ENCODE measurements around the gene ASB6.

DNA sequence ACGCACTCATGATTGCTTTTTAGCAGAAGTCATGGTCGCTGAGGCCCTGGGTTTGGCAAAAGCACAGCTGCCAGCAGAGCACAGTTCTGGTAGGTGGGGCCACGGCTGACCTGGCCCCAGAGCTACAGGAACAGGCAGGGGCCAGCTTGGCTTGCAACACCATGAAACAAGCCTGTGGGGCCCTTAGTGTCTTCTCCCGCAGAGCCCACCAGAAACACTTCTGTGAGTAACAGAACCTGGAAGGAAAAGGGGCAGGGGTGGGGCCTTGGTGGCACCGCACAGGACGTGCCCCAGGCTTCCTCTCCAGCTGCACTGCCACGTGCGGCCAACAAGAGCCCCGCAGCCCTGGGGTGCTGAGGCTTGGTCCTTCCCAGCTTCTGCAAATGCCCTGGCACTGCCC, 4.8 kb downstream of the ASB6 start:
- TF ChIP-seq, protein P1, sequence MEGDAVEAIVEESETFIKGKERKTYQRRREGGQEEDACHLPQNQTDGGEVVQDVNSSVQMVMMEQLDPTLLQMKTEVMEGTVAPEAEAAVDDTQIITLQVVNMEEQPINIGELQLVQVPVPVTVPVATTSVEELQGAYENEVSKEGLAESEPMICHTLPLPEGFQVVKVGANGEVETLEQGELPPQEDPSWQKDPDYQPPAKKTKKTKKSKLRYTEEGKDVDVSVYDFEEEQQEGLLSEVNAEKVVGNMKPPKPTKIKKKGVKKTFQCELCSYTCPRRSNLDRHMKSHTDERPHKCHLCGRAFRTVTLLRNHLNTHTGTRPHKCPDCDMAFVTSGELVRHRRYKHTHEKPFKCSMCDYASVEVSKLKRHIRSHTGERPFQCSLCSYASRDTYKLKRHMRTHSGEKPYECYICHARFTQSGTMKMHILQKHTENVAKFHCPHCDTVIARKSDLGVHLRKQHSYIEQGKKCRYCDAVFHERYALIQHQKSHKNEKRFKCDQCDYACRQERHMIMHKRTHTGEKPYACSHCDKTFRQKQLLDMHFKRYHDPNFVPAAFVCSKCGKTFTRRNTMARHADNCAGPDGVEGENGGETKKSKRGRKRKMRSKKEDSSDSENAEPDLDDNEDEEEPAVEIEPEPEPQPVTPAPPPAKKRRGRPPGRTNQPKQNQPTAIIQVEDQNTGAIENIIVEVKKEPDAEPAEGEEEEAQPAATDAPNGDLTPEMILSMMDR (IDR thresholded peaks at IDR 0.05; ENCODE audit: borderline replicate concordance, extremely low read depth, low read length, poor library complexity, severe bottlenecking), result no peak
- TF ChIP-seq EZH2 (IDR thresholded peaks at IDR 0.05; ENCODE audit: borderline replicate concordance, low read depth, low read length, severe bottlenecking), result no peak

Data from DND-41 (cell line).